Left kidney (tissue), 2 donors: Measurements from ENCODE around the gene POLD3. TPM values are rescaled to one million over a fixed set of nuclear protein-coding genes. Genes with fewer than 3 reads are reported as not detected.

Source experiments
- DNase-seq: peaks from one replicate; pipeline ENCODE4 v3.0.0-alpha.2; 2013
- polyA plus RNA-seq: library from polyadenylated mRNA; unstranded; fragments of 120-200 nt; gene quantifications from one replicate; pipeline ENCODE4 v1.2.1, GENCODE V29; 2013; ENCODE audit not compliant: insufficient read length

Gene POLD3
- polyA plus RNA-seq, 1 donor = 44.3 TPM

- no peak for DNase-seq
Observed at GRCh38 chr11:74672332-74672955, 80.1 kb downstream of the POLD3 start.

GRCh38 chr11:74672956-74673692 lies 80.7 kb downstream of the POLD3 start:
- no peak for DNase-seq

- no peak for DNase-seq
Observed at GRCh38 chr11:74673693-74674360, 81.4 kb downstream of the POLD3 start.

GRCh38 chr11:74675761-74676160 lies 83.4 kb downstream of the POLD3 start:
- no peak for DNase-seq

DNA sequence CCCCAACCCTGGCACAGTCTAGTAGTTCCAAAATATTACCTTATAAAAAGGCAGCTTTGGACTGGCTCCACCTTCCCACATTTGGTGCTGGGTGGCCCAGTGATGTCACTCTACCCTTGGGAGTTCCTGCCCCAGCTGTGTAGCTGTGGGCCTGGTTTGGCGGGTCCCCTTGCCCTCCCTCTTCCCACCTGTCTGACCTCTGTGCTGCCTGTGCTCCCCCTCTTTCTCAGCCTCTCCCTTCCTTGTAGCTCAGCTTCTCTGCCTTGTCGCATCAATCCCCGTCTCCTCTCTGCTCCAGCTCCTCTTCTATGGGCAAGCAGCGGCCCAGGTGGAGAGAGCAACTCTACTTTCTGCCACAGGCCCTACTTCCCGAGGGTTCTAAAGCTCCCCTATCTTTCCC lies 84.2 kb downstream of the POLD3 start:
- no peak for DNase-seq

GRCh38 chr11:74677131-74677530 lies 84.7 kb downstream of the POLD3 start:
- DNase-seq = no peak

- no peak for DNase-seq
Observed at GRCh38 chr11:74678041-74678440, 85.7 kb downstream of the POLD3 start.

GRCh38 chr11:74678591-74679512 lies 86.5 kb downstream of the POLD3 start:
- no peak for DNase-seq

GRCh38 chr11:74679513-74679865 lies 87.1 kb downstream of the POLD3 start:
- no peak for DNase-seq

DNA sequence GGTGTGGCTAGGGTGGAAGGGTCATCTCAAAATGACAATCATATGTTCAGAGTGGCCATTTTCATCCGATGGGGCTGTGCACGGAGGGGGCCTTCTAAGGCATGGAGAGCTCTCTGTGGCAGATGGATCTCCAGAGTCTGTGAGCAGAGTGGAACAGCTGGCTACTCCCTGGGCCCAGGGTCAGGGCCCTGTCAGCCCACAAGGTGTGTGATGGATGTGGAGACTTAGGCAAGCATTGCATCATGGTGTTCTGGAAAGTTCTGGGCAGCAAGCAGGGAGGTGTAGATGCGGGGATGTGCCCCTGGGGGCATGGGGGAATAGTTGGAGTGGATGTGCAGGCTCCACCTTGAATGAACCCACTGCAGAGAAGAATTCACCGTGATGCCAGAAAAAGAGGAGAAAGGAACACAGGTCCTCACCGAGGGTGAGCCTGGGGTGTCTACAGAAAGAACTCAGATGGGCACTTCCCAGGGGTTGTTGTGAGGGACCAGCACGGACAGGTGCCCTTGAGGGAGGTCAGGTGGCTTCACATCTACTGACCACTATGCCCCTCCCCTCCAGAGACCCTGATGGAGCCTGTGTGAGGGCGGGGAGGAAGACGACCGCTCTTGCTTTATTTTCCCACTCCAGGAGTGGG lies 87.8 kb downstream of the POLD3 start:
- no peak for DNase-seq

- no peak for DNase-seq
Observed at GRCh38 chr11:74680703-74681531, 88.5 kb downstream of the POLD3 start.

GRCh38 chr11:74681686-74682651 lies 89.6 kb downstream of the POLD3 start:
- DNase-seq = no peak

GRCh38 chr11:74682731-74683278 lies 90.4 kb downstream of the POLD3 start:
- no peak for DNase-seq

GRCh38 chr11:74683279-74683871 lies 91.0 kb downstream of the POLD3 start:
- DNase-seq = peak; percentile 60

GRCh38 chr11:74683941-74684481 lies 91.6 kb downstream of the POLD3 start:
- no peak for DNase-seq

GRCh38 chr11:74684661-74685060 lies 92.3 kb downstream of the POLD3 start:
- DNase-seq = no peak

DNA sequence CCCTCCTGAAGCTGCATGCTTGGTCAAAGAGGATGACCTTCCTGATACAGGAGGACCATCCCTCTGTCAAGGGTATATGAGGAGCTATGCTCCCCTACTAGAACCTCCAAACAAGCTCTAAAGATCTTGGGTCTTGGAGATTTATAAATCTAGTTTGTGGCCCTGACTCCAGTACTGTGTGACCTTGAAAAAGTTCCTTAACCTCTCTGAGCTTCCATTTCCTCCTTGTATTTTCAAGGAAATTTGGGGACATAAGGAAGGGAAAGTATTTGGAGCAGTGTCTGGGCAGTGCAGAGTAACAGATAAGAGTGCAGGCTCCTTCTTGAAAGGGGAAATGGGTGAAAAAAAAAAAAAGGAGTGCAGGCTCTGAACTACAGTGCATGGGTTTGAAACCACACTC lies 93.0 kb downstream of the POLD3 start:
- DNase-seq = no peak

DNA sequence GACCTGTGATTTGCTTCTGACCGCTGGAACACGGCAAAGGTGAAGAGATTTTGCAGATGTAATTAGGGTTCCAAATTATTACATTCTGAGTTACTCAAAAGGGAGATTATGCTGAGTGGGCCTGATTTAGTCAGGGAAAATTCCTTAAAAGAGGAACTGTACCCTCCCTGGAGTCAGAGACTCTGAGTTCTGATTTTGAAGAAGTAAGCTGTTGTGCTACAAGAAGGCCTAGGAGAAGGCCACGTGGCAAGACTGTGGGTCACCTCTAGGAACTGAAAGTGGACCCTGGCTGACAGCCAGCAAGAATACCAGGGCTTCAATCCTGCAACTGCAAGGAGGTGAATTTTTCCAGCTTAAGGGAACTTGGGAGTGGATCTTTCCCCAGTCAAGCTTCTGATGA lies 93.5 kb downstream of the POLD3 start:
- no peak for DNase-seq

DNA sequence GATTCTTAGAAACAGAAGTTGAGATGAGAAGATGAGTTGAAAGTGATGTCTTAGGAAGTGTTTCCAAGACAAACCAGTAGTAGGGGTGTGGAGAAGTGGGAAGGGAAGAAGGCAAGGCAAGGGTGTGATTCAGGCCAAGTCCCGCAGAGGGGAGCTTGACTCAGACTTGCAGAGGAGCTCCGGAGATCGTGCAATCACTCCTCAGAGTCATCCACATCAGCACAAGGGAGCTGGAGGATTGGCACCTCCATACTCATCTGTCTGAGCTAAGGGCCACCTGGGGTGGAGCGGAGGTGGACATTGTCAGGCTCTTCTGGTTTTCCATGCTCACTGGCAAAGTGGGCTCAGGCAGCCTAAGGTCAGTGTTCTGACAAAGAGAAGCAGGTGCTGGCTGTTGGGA lies 94.4 kb downstream of the POLD3 start:
- DNase-seq = no peak
